OCI-M2 (cell line): ENCODE results near the gene MLST8.

Experiments used
- DNase-seq: peaks from one replicate; lab custom pipeline; 2025; ENCODE audit not compliant: unreplicated experiment; lab: John Stamatoyannopoulos, UW

Gene MLST8

DNA sequence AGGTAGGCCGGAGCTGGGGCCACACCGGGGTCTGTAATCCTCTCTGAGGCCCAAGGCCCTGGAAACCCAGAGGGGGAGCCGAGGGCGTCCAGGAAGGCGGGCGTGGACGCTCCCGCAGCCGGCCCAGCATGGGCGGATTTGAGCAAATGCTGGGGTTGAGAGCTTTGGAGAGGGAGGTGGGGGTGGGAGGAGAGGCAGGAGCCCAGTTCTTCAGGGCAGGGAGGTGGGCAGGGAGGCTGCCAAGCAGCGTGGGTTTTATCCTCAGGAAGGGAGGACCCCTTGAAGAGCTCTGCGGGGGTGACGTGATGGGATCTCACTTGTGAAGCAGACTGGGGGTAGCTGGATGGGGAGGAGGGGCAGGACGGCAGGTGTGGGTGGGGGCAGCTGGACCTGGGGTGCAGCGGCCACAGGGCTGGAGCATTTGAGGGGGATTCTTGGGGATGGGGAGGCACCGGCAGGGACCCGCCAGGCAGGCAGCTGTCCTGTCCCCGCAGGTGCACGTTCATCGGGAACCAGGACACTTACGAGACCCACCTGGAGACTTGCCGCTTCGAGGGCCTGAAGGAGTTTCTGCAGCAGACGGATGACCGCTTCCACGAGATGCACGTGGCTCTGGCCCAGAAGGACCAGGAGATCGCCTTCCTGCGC, 32.4 kb upstream of the MLST8 start:
- no peak for DNase-seq

DNA sequence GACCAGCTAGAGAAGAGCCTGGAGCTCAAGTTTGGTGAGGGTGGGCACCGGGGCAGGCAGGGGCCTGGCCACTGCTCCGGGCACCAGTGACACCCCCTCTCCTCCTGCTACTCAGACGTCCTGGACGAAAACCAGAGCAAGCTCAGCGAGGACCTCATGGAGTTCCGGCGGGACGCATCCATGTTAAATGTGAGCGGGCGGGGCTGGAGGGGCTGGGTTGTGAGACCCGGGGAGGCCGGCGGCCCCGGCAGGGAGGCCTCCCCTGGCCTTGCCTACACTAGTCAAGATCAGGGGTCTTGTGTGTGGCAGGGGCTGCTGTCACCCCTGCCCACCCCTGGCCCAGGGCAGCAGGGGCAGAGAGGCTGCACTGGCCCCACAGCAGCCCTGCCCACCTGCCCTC, 31.9 kb upstream of the MLST8 start:
- no peak for DNase-seq

DNA sequence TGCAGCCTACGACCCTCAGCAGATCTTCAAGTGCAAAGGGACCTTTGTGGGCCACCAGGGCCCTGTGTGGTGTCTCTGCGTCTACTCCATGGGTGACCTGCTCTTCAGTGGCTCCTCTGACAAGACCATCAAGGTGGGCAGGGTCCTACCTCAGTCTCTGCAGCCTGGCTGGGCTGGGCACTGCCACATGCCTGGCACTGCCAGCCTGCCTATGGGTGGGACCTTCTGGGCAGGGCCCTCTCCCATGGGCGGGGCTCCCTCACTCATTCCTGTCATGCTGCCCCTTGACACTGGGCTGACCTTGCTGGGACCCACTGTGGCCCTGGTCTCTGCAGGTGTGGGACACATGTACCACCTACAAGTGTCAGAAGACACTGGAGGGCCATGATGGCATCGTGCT, 31.3 kb upstream of the MLST8 start:
- DNase-seq: no peak

DNA sequence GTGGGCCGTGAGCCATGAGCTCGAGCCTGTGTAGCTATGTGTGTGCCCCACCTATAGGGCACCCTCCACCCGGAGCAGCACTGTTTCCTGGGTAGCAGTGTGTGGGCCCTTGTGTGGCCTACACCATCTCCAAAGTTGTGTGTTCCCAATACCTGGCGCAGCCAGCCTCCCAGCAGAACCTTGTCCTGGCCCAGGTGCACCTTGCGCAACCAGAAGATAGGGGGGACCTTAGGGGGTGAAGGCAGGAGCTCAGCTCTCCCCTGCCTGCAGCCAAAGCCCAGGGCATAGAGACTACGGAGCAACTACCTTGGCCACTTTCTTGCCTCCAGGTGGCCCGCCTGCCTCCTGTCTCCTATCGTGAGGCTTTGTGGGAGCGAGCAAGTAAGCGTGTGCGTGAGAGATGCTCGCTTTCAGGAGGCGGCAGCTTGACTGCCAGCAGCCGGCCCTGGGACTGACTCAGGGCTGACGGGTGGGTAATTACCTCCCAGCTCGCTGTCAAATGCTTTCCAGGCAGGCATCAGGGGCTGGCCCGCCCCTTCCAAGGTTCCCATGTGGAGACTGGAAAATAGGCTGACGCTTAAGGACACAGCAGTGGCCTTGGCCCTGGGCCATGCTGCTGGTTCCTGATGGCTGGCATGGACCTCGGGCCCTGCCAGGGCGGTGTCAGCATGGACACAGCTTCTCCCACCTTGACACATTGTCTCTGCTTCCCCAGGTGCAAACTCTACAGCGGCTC, 30.7 kb upstream of the MLST8 start:
- no peak for DNase-seq

DNA sequence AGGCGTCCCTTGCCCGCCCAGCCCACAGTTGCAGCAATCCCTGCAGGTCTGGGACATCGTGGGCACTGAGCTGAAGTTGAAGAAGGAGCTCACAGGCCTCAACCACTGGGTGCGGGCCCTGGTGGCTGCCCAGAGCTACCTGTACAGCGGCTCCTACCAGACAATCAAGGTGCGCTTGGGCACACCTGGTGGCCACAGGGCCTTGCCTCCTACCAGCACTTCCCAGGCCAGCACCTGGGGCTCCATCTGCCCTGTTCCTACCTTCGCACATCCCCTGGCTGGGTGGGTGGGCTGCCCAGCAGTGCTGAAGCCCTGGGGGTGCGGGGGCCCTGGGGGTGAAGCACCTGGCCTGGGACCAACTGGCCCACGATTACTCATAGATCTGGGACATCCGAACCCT, 29.8 kb upstream of the MLST8 start:
- no peak for DNase-seq

- DNase-seq: no peak
Measured at GRCh38 chr16:2176047-2176446, 29.2 kb upstream of the MLST8 start.

DNA sequence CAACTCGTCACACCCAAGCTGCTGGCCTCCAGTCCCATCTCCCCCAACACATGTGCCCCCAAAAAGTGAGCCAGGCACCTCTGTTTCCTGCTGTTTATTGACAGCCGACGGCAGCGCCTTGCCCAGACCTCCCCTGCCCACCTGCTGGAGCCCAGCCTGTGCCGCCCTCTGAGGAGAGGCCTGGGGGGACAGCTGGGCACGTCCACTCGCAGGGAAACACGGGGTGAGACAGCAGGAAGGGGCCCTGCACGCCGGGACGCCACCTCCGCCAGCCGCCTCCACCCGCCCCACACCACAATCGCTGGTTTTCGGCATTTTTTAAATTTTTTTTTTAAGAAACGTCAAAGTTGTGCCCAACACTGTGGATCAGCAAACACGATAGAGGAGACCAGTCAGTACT, 28.2 kb upstream of the MLST8 start:
- no peak for DNase-seq

- no peak for DNase-seq
Measured at GRCh38 chr16:2177561-2177960, 27.7 kb upstream of the MLST8 start.

DNA sequence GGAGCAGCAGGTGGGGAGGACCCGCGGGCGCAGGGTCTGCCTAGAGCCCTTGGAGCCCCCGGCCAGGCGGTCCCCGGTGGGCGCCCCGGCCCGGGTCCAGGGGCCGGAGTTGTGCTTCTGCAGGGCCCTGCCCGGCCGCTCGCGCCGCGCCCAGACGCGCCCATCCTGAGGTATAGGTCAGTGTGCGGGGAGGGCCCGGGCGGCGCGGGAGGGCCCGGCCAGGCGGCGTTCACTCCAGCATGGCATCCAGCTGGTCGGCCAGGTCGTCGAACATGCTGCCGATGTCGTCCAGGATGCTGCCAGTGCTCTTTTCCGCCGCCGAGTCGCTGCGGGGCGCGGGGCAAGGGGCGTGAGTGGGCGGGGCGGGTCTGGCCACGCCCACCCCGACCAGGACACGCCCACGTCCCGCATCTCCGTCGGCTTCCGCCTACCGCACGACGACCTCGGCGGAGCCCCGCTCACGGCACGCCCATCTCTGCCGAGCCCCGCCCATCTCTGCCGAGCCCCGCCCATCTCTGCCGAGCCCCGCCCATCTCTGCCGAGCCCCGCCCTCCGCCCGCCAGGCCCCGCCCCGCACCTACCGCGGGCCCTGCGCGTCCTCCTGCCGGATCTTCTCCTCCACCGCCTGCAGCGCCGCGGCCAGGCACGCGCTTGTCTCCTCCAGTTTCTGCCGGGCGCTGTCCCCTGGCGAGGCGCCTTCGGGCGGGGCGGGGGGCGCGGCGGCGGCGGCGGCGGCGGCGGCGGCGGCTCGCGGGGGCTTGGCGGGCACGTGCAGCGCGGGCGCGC, 26.7 kb upstream of the MLST8 start:
- DNase-seq: no peak

- no peak for DNase-seq
Measured at GRCh38 chr16:2179107-2179501, 26.1 kb upstream of the MLST8 start.

- no peak for DNase-seq
Measured at GRCh38 chr16:2179576-2179975, 25.7 kb upstream of the MLST8 start.

- DNase-seq: no peak
Measured at GRCh38 chr16:2180461-2180860, 24.8 kb upstream of the MLST8 start.

DNA sequence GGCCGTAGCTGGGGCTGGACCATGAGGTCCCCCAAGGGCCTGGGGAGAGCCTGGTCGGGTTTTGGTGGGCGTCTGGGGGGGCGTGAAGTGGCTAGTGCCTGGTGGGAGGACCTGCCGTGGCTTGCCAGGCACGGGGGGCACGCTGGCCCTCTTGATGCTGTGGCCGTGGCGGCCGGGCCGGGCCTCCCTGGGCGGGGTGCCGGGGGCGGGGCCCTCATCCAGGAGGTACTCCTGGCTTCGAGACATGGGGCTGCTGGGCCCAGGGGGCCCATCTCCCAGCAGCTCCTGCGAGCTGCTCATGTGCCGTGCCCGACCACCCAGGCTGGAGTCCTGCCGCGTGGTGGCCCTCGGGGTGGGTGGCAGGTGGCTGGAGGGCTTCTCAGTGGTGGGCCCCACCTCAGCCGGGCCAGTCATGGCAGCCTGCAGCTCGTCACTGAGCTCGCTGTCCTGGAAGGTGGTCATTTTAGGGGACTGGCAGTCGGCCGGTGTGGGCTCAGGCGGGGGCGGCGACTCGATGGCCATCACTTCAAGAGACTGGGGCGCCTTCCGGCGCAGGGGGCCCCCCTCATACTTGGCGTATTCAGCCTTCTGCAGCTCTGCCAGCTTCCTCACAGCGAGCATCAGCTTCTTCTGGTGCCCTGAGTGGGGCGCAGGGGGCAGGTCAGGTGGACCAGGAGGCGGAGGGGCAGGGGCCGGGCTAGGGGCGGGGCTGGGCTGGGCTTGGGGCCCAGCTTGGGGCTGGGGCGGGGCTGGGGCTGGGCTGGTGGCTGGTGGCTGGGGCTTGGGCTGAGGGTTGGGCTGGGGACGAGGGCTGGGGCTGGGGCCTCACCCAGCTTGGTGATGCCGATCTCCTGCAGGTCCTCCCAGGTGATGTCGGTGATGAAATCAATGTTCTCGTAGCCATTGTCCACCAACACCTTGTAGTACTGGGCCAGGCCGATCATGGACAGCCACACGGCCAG, 24.0 kb upstream of the MLST8 start:
- no peak for DNase-seq

- DNase-seq: no peak
Measured at GRCh38 chr16:2181952-2182351, 23.3 kb upstream of the MLST8 start.

DNA sequence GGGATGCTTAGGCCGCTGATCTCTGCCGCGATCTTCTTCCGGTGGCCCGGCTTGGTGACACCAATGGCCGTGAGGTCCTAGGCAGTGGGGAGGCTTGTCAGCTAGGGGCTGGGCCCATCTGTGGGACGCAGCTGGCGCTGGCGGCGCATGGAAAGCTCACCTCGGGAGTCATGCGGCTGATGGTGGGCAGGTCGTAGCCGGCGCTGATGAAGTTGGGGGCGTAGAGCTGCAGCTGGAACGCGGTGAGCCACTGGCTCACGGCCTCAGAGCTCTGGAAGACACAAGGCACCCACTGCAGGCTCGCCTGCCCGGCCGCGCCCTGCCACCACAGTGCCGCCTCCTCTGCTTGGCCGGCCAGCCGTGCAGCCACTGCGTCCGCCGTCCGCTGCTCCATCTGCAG, 21.6 kb upstream of the MLST8 start:
- DNase-seq: no peak

DNA sequence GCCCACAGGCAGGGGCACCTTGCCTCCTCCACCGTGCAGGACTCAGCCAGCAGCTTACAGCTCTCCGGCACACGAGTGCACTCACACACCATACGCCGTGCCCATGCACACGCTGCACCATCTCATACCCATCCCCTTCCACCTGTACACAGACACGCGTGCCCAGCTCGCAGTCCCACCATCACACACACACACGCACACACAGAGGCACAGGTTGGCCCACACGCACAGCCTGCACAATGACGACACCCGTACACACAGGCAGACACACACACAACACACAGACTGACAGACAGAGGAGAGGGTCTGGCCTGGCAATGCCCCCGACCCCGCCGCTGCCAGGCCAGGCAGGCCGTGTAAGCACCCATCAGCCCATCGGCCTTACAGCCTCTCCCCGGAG, 20.9 kb upstream of the MLST8 start:
- no peak for DNase-seq

- no peak for DNase-seq
Measured at GRCh38 chr16:2184962-2185361, 20.3 kb upstream of the MLST8 start.

- no peak for DNase-seq
Measured at GRCh38 chr16:2186064-2186463, 19.2 kb upstream of the MLST8 start.

GRCh38 chr16:2186505-2186904, 18.7 kb upstream of the MLST8 start:
- DNase-seq: no peak

DNA sequence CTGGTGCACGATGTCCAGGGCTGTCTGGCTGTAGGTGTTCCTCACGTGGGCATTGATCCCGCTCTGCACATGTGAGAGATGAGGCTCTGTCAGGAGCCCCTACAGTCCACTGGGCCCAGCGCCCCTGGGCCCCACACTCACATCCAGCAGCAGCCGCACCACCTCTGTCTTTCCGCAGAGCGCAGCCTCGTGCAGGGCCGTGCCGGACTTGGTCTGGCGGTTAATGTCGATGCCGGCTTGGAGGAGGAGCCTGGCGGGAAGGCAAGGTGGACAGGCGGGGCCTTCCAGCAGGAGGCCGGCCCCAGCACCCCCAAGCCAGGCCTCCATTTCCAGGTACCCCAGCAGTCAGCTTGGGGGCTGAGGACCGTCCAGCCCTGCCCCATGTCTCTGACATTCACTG, 18.0 kb upstream of the MLST8 start:
- DNase-seq: no peak

- DNase-seq: no peak
Measured at GRCh38 chr16:2188395-2188794, 16.9 kb upstream of the MLST8 start.
